Keratinocyte (primary cell): ENCODE results near the gene TEKT2. TPM values are rescaled to one million over a fixed set of nuclear protein-coding genes. Genes with fewer than 3 reads are reported as not detected.

Experiments
- DNase-seq: peaks from one replicate; pipeline ENCODE4 v3.0.0-alpha.2; 2011; ENCODE audit warnings: low read depth, missing footprints, low spot score
- FAIRE-seq: peaks from 2 replicates; lab custom pipeline; 2011; peaks lifted over from hg19 to GRCh38; lab: Jason Lieb, UNC
- H2AFZ ChIP-seq: 2 replicates; pipeline ENCODE4 v1.6.0; 2012; ENCODE audit warnings: low read length, control low read depth, inconsistent platforms; ENCODE audit not compliant: control insufficient read depth
- H3K27ac ChIP-seq: 2 replicates; pipeline ENCODE4 v1.5.1; 2011; ENCODE audit warnings: low read length; ENCODE audit not compliant: control insufficient read depth, insufficient read depth
- H3K27me3 ChIP-seq: 3 replicates; pipeline ENCODE4 v1.6.0; 2011; ENCODE audit warnings: low read length; ENCODE audit not compliant: control insufficient read depth, insufficient read depth; ENCODE audit errors: extremely low read depth
- H3K36me3 ChIP-seq, 2 experiments: 2 replicates in 1 of 2; 3 replicates in 1 of 2; pipeline ENCODE4 v1.5.1; 2011; ENCODE audit warnings: low read length in 2 of 2, mild to moderate bottlenecking in 1 of 2; ENCODE audit not compliant: control insufficient read depth in 2 of 2, insufficient read depth in 2 of 2; ENCODE audit errors: extremely low read depth in 1 of 2
- H3K4me1 ChIP-seq: 3 replicates; pipeline ENCODE4 v1.5.1; 2011; ENCODE audit warnings: low read length; ENCODE audit not compliant: control insufficient read depth, insufficient read depth; ENCODE audit errors: extremely low read depth
- H3K4me2 ChIP-seq: 3 replicates; pipeline ENCODE4 v1.6.0; 2011; ENCODE audit warnings: low read depth, low read length; ENCODE audit not compliant: control insufficient read depth, insufficient read depth; ENCODE audit errors: extremely low read depth
- H3K4me3 ChIP-seq, 3 experiments: fragments of 200-600 bp in 1 of 3; sonication (generic) in 1 of 3; 2 replicates in 2 of 3; 3 replicates in 1 of 3; pipeline ENCODE4 v1.5.1; 2011 to 2016; ENCODE audit warnings: low read length in 3 of 3, mild to moderate bottlenecking in 3 of 3, control low read depth in 2 of 3, inconsistent platforms in 1 of 3, low read depth in 1 of 3, mixed read lengths in 1 of 3, mixed run types in 1 of 3, moderate library complexity in 1 of 3; ENCODE audit not compliant: control insufficient read depth in 2 of 3, insufficient read depth in 2 of 3; ENCODE audit errors: extremely low read depth in 1 of 3
- H3K79me2 ChIP-seq: 2 replicates; pipeline ENCODE4 v1.6.0; 2012; ENCODE audit warnings: low read length; ENCODE audit not compliant: control insufficient read depth, insufficient read depth
- H3K9ac ChIP-seq: 3 replicates; pipeline ENCODE4 v1.6.0; 2011; ENCODE audit warnings: low read length; ENCODE audit not compliant: control insufficient read depth, insufficient read depth; ENCODE audit errors: extremely low read depth
- H3K9me1 ChIP-seq: 3 replicates; pipeline ENCODE4 v1.6.0; 2011; ENCODE audit warnings: low read length; ENCODE audit not compliant: control insufficient read depth, insufficient read depth; ENCODE audit errors: extremely low read depth
- H3K9me3 ChIP-seq: 2 replicates; pipeline ENCODE4 v1.5.1; 2012; ENCODE audit warnings: low read depth, low read length; ENCODE audit not compliant: control insufficient read depth
- H4K20me1 ChIP-seq: 3 replicates; pipeline ENCODE4 v1.6.0; 2011; ENCODE audit warnings: low read length; ENCODE audit not compliant: control insufficient read depth, insufficient read depth; ENCODE audit errors: extremely low read depth
- EZH2 ChIP-seq: IDR thresholded peaks from one replicate; pipeline ENCODE4 v1.6.1; 2012; ENCODE audit warnings: inconsistent platforms, mild to moderate bottlenecking, low read length, moderate library complexity
- dilution Hi-C: fragments of 300-500 bp; cut with MboI; formaldehyde crosslinking; loops from one replicate; pipeline ENCODE4 v1.7.0; 2020; ENCODE audit warnings: low sequenced_read_pairs; ENCODE audit not compliant: extremely low pct_ligation_motif_present
- polyA plus RNA-seq, 5 experiments: library from polyadenylated mRNA; depleted of rRNA in 3 of 5; stranded (reverse) in 3 of 5; stranded (forward) in 1 of 5; unstranded in 1 of 5; fragments of >200 nt; gene quantifications; 1 replicate in 1 of 5; 2 replicates in 3 of 5; 3 replicates in 1 of 5; pipeline versions ENCODE4 v1.2.1 to v1.2.3, GENCODE V29; 2011 to 2012; ENCODE audit warnings: missing spikeins in 2 of 5, low read depth in 1 of 5, low replicate concordance in 1 of 5
- TF ChIP-seq, protein P1 (sequence below), 3 experiments: IDR thresholded peaks in 1 of 3; conservative IDR thresholded peaks in 1 of 3; optimal IDR thresholded peaks in 1 of 3; 2 replicates in 2 of 3; 3 replicates in 1 of 3; pipeline versions ENCODE3 to v1.5.1; 2011; ENCODE audit warnings: low read length in 3 of 3, mild to moderate bottlenecking in 3 of 3, moderate library complexity in 2 of 3, control low read depth in 1 of 3, inconsistent platforms in 1 of 3; ENCODE audit not compliant: insufficient read depth in 2 of 3; ENCODE audit errors: extremely low read depth in 1 of 3

The TEKT2 gene
- polyA plus RNA-seq, 1 donor (not counting 4 experiments of a cell fraction or from before 2014, with no cell fraction given) = 0.03 TPM

DNA sequence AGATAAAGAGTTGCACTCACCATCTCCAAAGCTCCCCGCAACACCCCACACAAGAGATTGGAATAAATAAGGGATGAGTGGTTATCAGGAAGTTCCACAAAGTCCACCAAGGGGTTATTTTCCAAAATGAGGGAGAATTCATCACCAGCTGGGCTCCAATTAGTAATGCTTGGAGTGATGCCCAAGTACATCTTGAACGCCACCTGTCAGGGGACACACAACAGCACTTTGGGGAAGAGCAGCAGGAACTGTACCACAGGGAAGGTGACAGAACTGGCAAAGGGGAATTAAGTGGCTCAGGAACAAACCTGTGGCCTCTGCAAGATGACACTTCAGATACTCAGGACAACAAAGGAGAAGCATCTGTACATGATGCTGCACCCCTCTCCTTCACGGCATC lies 53.9 kb downstream of the TEKT2 start:
- no peaks in the 10 kb centered on the region for H3K27me3 ChIP-seq
- no peak overlapping the region for H3K4me3 ChIP-seq
- no peak overlapping the region for H3K4me2 ChIP-seq
- FAIRE-seq (no peak), DNase-seq (no peak)
- dilution Hi-C loops = no loop called here
- TF ChIP-seq EZH2 = no peak
- TF ChIP-seq, protein P1, sequence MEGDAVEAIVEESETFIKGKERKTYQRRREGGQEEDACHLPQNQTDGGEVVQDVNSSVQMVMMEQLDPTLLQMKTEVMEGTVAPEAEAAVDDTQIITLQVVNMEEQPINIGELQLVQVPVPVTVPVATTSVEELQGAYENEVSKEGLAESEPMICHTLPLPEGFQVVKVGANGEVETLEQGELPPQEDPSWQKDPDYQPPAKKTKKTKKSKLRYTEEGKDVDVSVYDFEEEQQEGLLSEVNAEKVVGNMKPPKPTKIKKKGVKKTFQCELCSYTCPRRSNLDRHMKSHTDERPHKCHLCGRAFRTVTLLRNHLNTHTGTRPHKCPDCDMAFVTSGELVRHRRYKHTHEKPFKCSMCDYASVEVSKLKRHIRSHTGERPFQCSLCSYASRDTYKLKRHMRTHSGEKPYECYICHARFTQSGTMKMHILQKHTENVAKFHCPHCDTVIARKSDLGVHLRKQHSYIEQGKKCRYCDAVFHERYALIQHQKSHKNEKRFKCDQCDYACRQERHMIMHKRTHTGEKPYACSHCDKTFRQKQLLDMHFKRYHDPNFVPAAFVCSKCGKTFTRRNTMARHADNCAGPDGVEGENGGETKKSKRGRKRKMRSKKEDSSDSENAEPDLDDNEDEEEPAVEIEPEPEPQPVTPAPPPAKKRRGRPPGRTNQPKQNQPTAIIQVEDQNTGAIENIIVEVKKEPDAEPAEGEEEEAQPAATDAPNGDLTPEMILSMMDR (optimal IDR thresholded peaks at IDR 0.05 in 1 of 3, IDR thresholded peaks at IDR 0.05 in 1 of 3, conservative IDR thresholded peaks at IDR 0.05 in 1 of 3; ENCODE audit: extremely low read depth in 1 of 3, insufficient read depth in 2 of 3, low read length in 3 of 3) = no peak
- peaks cover 3% of the 10 kb centered on the region for H4K20me1 ChIP-seq
- no peaks in the 10 kb centered on the region for H3K9me3 ChIP-seq
- H3K27ac ChIP-seq = no peak overlapping the region
- H3K4me1 ChIP-seq = peaks cover 52% of the 10 kb centered on the region
- peaks cover 33% of the 10 kb centered on the region for H3K79me2 ChIP-seq
- no peak overlapping the region for H3K9ac ChIP-seq
- peaks cover 11 to 35% of the 10 kb centered on the region in 2 experiments for H3K36me3 ChIP-seq
- peaks cover 3% of the 10 kb centered on the region for H3K9me1 ChIP-seq
- no peak overlapping the region for H2AFZ ChIP-seq

Other genes with a start within 250 kb of the TEKT2 start
- gene AGO1, start 200.9 kb upstream of the TEKT2 start, polyA plus RNA-seq = 4.2 to 10.4 TPM (median 5.7 TPM) in 3 replicates
- gene AGO3, start 153.0 kb upstream of the TEKT2 start, polyA plus RNA-seq = 12.2 to 14.0 TPM (median 13.1 TPM) in 3 replicates
- gene ADPRS, start 4.8 kb downstream of the TEKT2 start, polyA plus RNA-seq = 33.1 to 47.6 TPM (median 42.6 TPM) in 3 replicates
- gene COL8A2, start 41.1 kb downstream of the TEKT2 start, polyA plus RNA-seq = 0.09 to 0.28 TPM (median 0.23 TPM) in 3 replicates
- 145 to 173 TPM (median 169 TPM) in 3 replicates for gene TRAPPC3, start 65.4 kb downstream of the TEKT2 start, polyA plus RNA-seq
- 75.0 to 168 TPM (median 84.4 TPM) in 3 replicates for gene MAP7D1, start 72.1 kb downstream of the TEKT2 start, polyA plus RNA-seq
- 58.4 to 79.6 TPM (median 76.1 TPM) in 3 replicates for gene THRAP3, start 140.3 kb downstream of the TEKT2 start, polyA plus RNA-seq
- gene SH3D21, start 222.3 kb downstream of the TEKT2 start, polyA plus RNA-seq = 4.8 to 17.4 TPM (median 7.1 TPM) in 3 replicates
- gene EVA1B, start 239.6 kb downstream of the TEKT2 start, polyA plus RNA-seq = 2.4 to 4.3 TPM (median 2.7 TPM) in 3 replicates